Suprapubic skin (tissue), 4 donors: ENCODE results near the gene URAD. TPM values are rescaled to one million over a fixed set of nuclear protein-coding genes. Genes with fewer than 3 reads are reported as not detected.
A peak's percentile ranks its signal among the peaks of the same experiment; 100 is the strongest.

Experiments used
- DNase-seq, 2 donors: peaks; one replicate each; pipeline ENCODE4 v3.0.0-alpha.2; 2019; ENCODE audit warnings: low spot score in 2 of 2
- H3K27ac ChIP-seq: fragments of 200-600 bp; sonication (generic); one replicate; pipeline ENCODE4 v1.5.1; 2019
- H3K27me3 ChIP-seq: fragments of 200-600 bp; sonication (generic); one replicate; pipeline ENCODE4 v1.5.1; 2019
- H3K36me3 ChIP-seq: fragments of 200-600 bp; sonication (generic); one replicate; pipeline ENCODE4 v1.5.1; 2019
- H3K4me1 ChIP-seq: fragments of 200-600 bp; sonication (generic); one replicate; pipeline ENCODE4 v1.5.1; 2019
- H3K4me3 ChIP-seq: fragments of 200-600 bp; sonication (generic); one replicate; pipeline ENCODE4 v1.5.1; 2019; ENCODE audit warnings: mild to moderate bottlenecking
- H3K9me3 ChIP-seq: fragments of 200-600 bp; sonication (generic); one replicate; pipeline ENCODE4 v1.5.1; 2019
- CTCF ChIP-seq, 2 donors: fragments of 200-600 bp in 1 of 2; fragments of 450-650 bp in 1 of 2; sonication (generic) in 1 of 2; IDR thresholded peaks; one replicate each; pipeline ENCODE4 v1.5.1; 2016 to 2019; ENCODE audit warnings: antibody characterized with exemption in 2 of 2, mild to moderate bottlenecking in 1 of 2, moderate library complexity in 1 of 2
- EP300 ChIP-seq: sonication (generic); formaldehyde crosslinking; IDR thresholded peaks from one replicate; pipeline ENCODE4 v1.6.1; 2017; ENCODE audit warnings: antibody characterized with exemption
- POLR2A ChIP-seq, 2 donors: fragments of 450-650 bp; IDR thresholded peaks; one replicate each; pipeline ENCODE4 v1.6.1; 2017; ENCODE audit warnings: antibody characterized with exemption in 2 of 2, mild to moderate bottlenecking in 2 of 2, moderate library complexity in 2 of 2
- POLR2AphosphoS5 ChIP-seq, 3 donors: sonication (generic); formaldehyde crosslinking; IDR thresholded peaks; one replicate each; pipeline ENCODE4 v1.6.1; 2017; ENCODE audit warnings: antibody characterized with exemption in 3 of 3
- WGBS: methylation state at CpG from one replicate; pipeline ENCODE4 v1.1.5; 2018; 5-methylcytosine and 5-hydroxymethylcytosine counted together
- total RNA-seq, 4 donors: library from RNA; depleted of rRNA; stranded (reverse); fragments of >200 nt; gene quantifications; one replicate each; pipeline ENCODE4 v1.1.0, GENCODE V29; 2016

The URAD gene
- total RNA-seq, 4 donors from 2014 or later = not detected

- no peak overlapping the region for H3K27ac ChIP-seq
- TF ChIP-seq POLR2AphosphoS5 (IDR thresholded peaks at IDR 0.05) = no peak
- TF ChIP-seq EP300 = no peak
- TF ChIP-seq POLR2A (IDR thresholded peaks at IDR 0.05) = no peak
- no peak for TF ChIP-seq CTCF (IDR thresholded peaks at IDR 0.05)
- H3K27me3 ChIP-seq = peaks cover 74% of the 10 kb centered on the region
- DNase-seq = no peak
- 28% methylated on average over 30 of the region's 30 CpGs for WGBS
- peaks cover 17% of the 10 kb centered on the region for H3K4me1 ChIP-seq
- no peaks in the 10 kb centered on the region for H3K36me3 ChIP-seq
- no peaks in the 10 kb centered on the region for H3K9me3 ChIP-seq
- H3K4me3 ChIP-seq = peak overlapping the region; percentile 55
Observed at GRCh38 chr13:27952876-27953675, 35.4 kb downstream of the URAD start.

- Histone ChIP-seq H3K4me1 (no peaks in the 10 kb centered on the region), H3K4me3 (no peak overlapping the region), H3K9me3 (no peaks in the 10 kb centered on the region), H3K36me3 (no peaks in the 10 kb centered on the region), H3K27me3 (peaks cover 12% of the 10 kb centered on the region), H3K27ac (no peak overlapping the region)
- no peak for DNase-seq
- 89% methylated on average over 1 of the region's 1 CpG for WGBS
- no peak for TF ChIP-seq CTCF (IDR thresholded peaks at IDR 0.05)
- TF ChIP-seq EP300 = no peak
- TF ChIP-seq POLR2AphosphoS5 (IDR thresholded peaks at IDR 0.05) = no peak
- no peak for TF ChIP-seq POLR2A (IDR thresholded peaks at IDR 0.05)
Observed at GRCh38 chr13:27942972-27943371, 45.5 kb downstream of the URAD start.

- H3K4me1 ChIP-seq = peaks cover 3% of the 10 kb centered on the region
- H3K27ac ChIP-seq = no peak overlapping the region
- H3K36me3 ChIP-seq = no peaks in the 10 kb centered on the region
- no peak for DNase-seq
- H3K9me3 ChIP-seq = no peaks in the 10 kb centered on the region
- no peak for TF ChIP-seq POLR2AphosphoS5 (IDR thresholded peaks at IDR 0.05)
- no peak for TF ChIP-seq EP300
- TF ChIP-seq CTCF (IDR thresholded peaks at IDR 0.05) = no peak
- no peak for TF ChIP-seq POLR2A (IDR thresholded peaks at IDR 0.05)
- 76% methylated on average over 2 of the region's 2 CpGs for WGBS
- H3K27me3 ChIP-seq = peaks cover 51% of the 10 kb centered on the region
- no peak overlapping the region for H3K4me3 ChIP-seq
Observed at GRCh38 chr13:27933580-27934328, 54.7 kb downstream of the URAD start.

GRCh38 chr13:27933118-27933517, 55.4 kb downstream of the URAD start:
- H3K9me3 ChIP-seq = no peaks in the 10 kb centered on the region
- no peak overlapping the region for H3K27ac ChIP-seq
- DNase-seq = no peak
- 64% methylated on average over 1 of the region's 1 CpG for WGBS
- H3K4me1 ChIP-seq = peaks cover 6% of the 10 kb centered on the region
- TF ChIP-seq EP300 (no peak), POLR2AphosphoS5 (IDR thresholded peaks at IDR 0.05) (no peak), POLR2A (IDR thresholded peaks at IDR 0.05) (no peak), CTCF (IDR thresholded peaks at IDR 0.05) (no peak)
- peaks cover 57% of the 10 kb centered on the region for H3K27me3 ChIP-seq
- H3K36me3 ChIP-seq = no peaks in the 10 kb centered on the region
- no peak overlapping the region for H3K4me3 ChIP-seq

GRCh38 chr13:27929868-27930267, 58.6 kb downstream of the URAD start:
- H3K27me3 ChIP-seq = peaks cover 90% of the 10 kb centered on the region
- peaks cover 22% of the 10 kb centered on the region for H3K4me1 ChIP-seq
- H3K36me3 ChIP-seq = no peaks in the 10 kb centered on the region
- TF ChIP-seq POLR2AphosphoS5 (IDR thresholded peaks at IDR 0.05) (no peak), EP300 (no peak), POLR2A (IDR thresholded peaks at IDR 0.05) (no peak)
- DNase-seq = no peak
- H3K9me3 ChIP-seq = no peaks in the 10 kb centered on the region
- H3K4me3 ChIP-seq = no peak overlapping the region
- no peak overlapping the region for H3K27ac ChIP-seq
